HUES64 (cell line): ENCODE measurements around the gene FANCC.
"Not testable (repeated sequence)": the region's sequence is repeated elsewhere in the genome, so short reads cannot be mapped to it uniquely, and the experiment has no call there.

Experiments
- H3K27ac ChIP-seq: 2 replicates; pipeline ENCODE4 v1.7.0; 2013; ENCODE audit warnings: low read depth, low read length, inconsistent platforms
- H3K27me3 ChIP-seq: 2 replicates; pipeline ENCODE4 v1.6.1; 2013; ENCODE audit warnings: mild to moderate bottlenecking, low read length; ENCODE audit not compliant: insufficient read depth
- H3K36me3 ChIP-seq: 2 replicates; pipeline ENCODE4 v1.6.1; 2013; ENCODE audit warnings: mild to moderate bottlenecking, low read length; ENCODE audit not compliant: insufficient read depth
- H3K4me1 ChIP-seq: 2 replicates; pipeline ENCODE4 v1.6.1; 2013; ENCODE audit warnings: mild to moderate bottlenecking, low read length, moderate library complexity; ENCODE audit not compliant: insufficient read depth
- H3K4me3 ChIP-seq: 2 replicates; pipeline ENCODE4 v1.5.1; 2013; ENCODE audit warnings: mild to moderate bottlenecking, low read length, moderate library complexity
- H3K9ac ChIP-seq: 2 replicates; pipeline ENCODE4 v1.6.1; 2013; ENCODE audit warnings: mild to moderate bottlenecking, low read depth, low read length
- H3K9me3 ChIP-seq: 2 replicates; pipeline ENCODE4 v1.6.1; 2013; ENCODE audit warnings: low read depth, low read length; ENCODE audit not compliant: insufficient read depth
- WGBS: fragments of 150-250, 120-280 bp; methylation state at CpG from one replicate; pipeline ENCODE4 v1.1.7; 2013; ENCODE audit warnings: missing lambda C conversion rate; 5-methylcytosine and 5-hydroxymethylcytosine counted together

FANCC gene

DNA sequence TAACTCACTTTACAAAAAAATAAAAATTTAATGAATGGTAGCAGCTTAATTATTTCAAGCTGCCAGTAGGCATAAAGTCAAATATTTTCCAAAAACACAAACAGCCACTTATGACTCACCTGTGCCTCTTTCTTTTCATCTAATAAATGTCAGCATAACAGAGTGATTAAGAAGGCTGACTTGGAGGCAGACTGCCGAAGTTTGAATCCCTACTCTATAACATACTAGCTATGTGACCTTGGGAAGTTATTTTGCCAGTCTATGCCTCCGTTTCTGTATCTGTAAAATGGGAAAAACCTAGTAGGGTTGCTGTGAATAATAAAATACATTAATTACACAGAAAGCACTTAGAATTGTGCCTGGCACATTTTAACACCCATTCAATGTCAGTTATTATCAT lies 33.8 kb downstream of the FANCC start:
- Histone ChIP-seq H3K4me1 (no peaks in the 10 kb centered on the region), H3K27ac (no peak overlapping the region)
- no CpG with 5 or more reads among the region's 2 CpGs for WGBS

DNA sequence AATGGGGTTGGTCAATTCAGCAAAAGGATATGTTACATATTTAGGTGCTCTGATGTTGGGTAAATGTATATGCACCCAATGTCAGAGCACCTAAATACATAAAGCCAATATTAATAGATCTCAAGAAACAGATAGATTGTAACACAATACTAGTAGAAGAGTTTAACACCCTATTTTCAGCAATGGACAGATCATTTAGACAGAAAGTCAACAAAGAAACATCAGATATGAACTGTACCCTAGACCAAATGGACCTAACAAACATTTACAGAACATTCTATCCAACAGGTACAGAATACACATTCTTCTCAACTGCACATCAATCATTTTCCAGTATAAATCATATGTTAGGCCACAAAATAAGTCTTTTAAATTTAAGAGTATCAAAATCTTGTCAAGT lies 35.2 kb downstream of the FANCC start:
- no peaks in the 10 kb centered on the region for H3K36me3 ChIP-seq
- no peaks in the 10 kb centered on the region for H3K27me3 ChIP-seq
- H3K9ac ChIP-seq = no peak overlapping the region
- no peak overlapping the region for H3K27ac ChIP-seq
- no peaks in the 10 kb centered on the region for H3K9me3 ChIP-seq
- no peaks in the 10 kb centered on the region for H3K4me1 ChIP-seq
- no peak overlapping the region for H3K4me3 ChIP-seq

More for the DNA sequence above, 33.8 kb downstream of the FANCC start:
- Histone ChIP-seq H3K27me3 (no peaks in the 10 kb centered on the region), H3K9ac (no peak overlapping the region), H3K4me3 (no peak overlapping the region), H3K36me3 (no peaks in the 10 kb centered on the region), H3K9me3 (no peaks in the 10 kb centered on the region)

GRCh38 chr9:95280745-95281144 lies 36.8 kb downstream of the FANCC start:
- Histone ChIP-seq H3K27me3 (no peaks in the 10 kb centered on the region), H3K9me3 (no peaks in the 10 kb centered on the region), H3K4me3 (no peak overlapping the region), H3K4me1 (no peaks in the 10 kb centered on the region), H3K36me3 (no peaks in the 10 kb centered on the region), H3K27ac (no peak overlapping the region), H3K9ac (no peak overlapping the region)
- WGBS = 96% methylated on average over 1 of the region's 1 CpG

DNA sequence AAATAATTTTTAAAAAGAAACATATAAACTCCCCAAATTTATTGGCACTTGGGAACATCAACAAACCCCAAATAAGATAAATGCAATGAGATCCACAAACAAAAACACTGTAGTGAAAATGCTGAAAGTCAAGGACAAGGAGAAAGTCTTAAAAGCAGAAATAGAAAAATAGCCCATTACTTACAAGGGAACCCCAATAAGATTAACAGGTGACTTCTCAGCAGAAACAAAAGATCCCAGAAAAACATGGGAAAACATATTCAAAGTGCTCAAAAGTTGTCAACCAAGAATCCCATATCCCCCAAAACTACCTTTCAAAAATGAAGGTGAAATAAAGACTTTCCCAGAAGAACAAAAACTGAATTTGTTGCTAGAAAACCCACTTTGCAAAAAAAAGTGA lies 40.0 kb downstream of the FANCC start:
- Histone ChIP-seq H3K27ac (no peak overlapping the region), H3K36me3 (no peaks in the 10 kb centered on the region), H3K4me3 (no peak overlapping the region), H3K9me3 (no peaks in the 10 kb centered on the region), H3K9ac (no peak overlapping the region), H3K27me3 (no peaks in the 10 kb centered on the region), H3K4me1 (no peaks in the 10 kb centered on the region)

DNA sequence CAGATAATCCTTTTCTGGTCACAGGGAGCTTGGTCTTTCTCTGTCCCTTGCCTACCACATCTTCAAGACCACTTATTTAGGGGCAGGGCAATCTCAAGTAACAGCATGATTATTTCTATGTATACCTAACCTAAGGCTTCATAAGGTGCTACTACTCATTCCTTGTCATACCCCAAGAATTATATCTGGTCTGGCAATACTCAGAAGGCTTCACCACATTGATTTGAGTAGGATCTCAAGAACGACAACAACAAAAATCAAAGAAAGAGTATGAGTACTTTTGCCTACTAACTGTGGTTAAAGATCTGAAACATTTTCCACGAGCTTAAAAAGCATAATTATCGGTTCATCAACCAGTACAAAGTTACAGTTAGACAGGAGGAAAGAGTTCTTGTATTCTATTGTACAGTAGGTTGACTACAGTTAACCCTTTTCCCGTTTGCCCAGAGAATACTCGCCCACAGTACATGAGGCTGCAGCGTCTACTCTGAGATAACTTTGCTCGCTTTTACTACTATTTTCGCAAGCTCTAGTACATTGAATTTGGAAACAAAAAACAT lies 41.0 kb downstream of the FANCC start:
- WGBS = 95% methylated on average over 8 of the region's 8 CpGs
- H3K9ac ChIP-seq = no peak overlapping the region
- no peak overlapping the region for H3K4me3 ChIP-seq
- no peaks in the 10 kb centered on the region for H3K4me1 ChIP-seq
- no peaks in the 10 kb centered on the region for H3K36me3 ChIP-seq
- no peaks in the 10 kb centered on the region for H3K9me3 ChIP-seq
- H3K27ac ChIP-seq = no peak overlapping the region
- no peaks in the 10 kb centered on the region for H3K27me3 ChIP-seq

- not testable (repeated sequence) for H3K27me3 ChIP-seq, H3K4me3 ChIP-seq, H3K9ac ChIP-seq, H3K4me1 ChIP-seq, H3K36me3 ChIP-seq, H3K27ac ChIP-seq, H3K9me3 ChIP-seq
- WGBS = no CpG with 5 or more reads among the region's 2 CpGs
These were observed 43.3 kb downstream of the FANCC start for GRCh38 chr9:95274160-95274559.

GRCh38 chr9:95273369-95274022 lies 44.0 kb downstream of the FANCC start:
- H3K4me1 ChIP-seq = no peaks in the 10 kb centered on the region
- no peak overlapping the region for H3K4me3 ChIP-seq
- no peaks in the 10 kb centered on the region for H3K9me3 ChIP-seq
- H3K36me3 ChIP-seq = no peaks in the 10 kb centered on the region
- no peak overlapping the region for H3K27ac ChIP-seq
- H3K27me3 ChIP-seq = no peaks in the 10 kb centered on the region
- WGBS = 85% methylated on average over 4 of the region's 4 CpGs
- H3K9ac ChIP-seq = no peak overlapping the region

DNA sequence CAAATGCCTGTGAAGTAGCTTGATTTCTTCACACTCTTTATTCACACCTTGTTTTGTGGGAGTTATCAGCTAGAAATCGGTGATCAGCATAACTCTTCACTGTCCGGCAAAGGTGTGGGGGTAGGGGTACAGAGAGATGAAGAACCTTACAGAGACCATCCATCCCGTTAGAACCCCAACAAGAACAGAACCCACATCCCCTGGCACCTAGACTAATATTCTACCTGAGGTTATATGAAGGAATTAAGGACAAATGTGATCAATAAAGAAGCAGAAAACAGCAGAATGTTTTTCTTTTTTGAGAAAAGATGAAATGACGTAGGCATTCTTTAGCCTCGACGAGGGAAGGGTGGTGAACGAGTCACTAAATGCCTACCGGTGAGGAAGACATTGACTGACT lies 44.7 kb downstream of the FANCC start:
- 95% methylated on average over 5 of the region's 8 CpGs for WGBS
- Histone ChIP-seq H3K9ac (no peak overlapping the region), H3K36me3 (no peaks in the 10 kb centered on the region), H3K4me3 (no peak overlapping the region), H3K27ac (no peak overlapping the region), H3K4me1 (no peaks in the 10 kb centered on the region), H3K9me3 (no peaks in the 10 kb centered on the region), H3K27me3 (no peaks in the 10 kb centered on the region)

GRCh38 chr9:95270790-95271189 lies 46.7 kb downstream of the FANCC start:
- Histone ChIP-seq H3K36me3 (no peaks in the 10 kb centered on the region), H3K4me3 (no peak overlapping the region), H3K27ac (no peak overlapping the region), H3K9me3 (no peaks in the 10 kb centered on the region), H3K27me3 (no peaks in the 10 kb centered on the region), H3K9ac (no peak overlapping the region), H3K4me1 (no peaks in the 10 kb centered on the region)
- WGBS = 78% methylated on average over 3 of the region's 4 CpGs

- H3K9ac ChIP-seq, H3K4me3 ChIP-seq, H3K36me3 ChIP-seq, H3K27me3 ChIP-seq, H3K27ac ChIP-seq, H3K4me1 ChIP-seq, H3K9me3 ChIP-seq: not testable (repeated sequence)
- WGBS = 88% methylated on average over 16 of the region's 18 CpGs
These were observed 47.4 kb downstream of the FANCC start for GRCh38 chr9:95269803-95270773.

DNA sequence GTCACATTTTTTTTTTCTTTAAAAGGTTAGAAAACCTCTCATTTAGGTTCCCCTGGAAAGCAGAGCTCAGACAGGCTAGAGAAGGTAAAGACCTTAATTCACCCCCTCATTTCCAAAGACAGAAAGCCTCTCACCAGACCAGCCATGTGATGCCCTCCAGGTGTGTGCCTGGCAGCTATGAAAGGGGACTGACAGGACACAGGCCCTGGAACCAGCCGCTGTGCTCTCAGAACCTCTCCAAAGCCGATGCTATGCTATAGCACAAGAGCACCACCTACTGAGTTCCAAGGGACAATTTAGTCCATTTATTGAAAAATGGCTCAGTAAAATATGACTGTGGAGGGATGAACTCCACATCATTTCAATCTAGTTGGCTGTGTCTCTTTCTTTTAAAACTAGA lies 48.8 kb downstream of the FANCC start:
- no peak overlapping the region for H3K27ac ChIP-seq
- H3K36me3 ChIP-seq = no peaks in the 10 kb centered on the region
- H3K9me3 ChIP-seq = no peaks in the 10 kb centered on the region
- H3K4me3 ChIP-seq = no peak overlapping the region
- H3K27me3 ChIP-seq = no peaks in the 10 kb centered on the region
- H3K4me1 ChIP-seq = peaks cover 7% of the 10 kb centered on the region; the same call in 1 of the 2 replicates
- 59% methylated on average over 2 of the region's 2 CpGs for WGBS
- no peak overlapping the region for H3K9ac ChIP-seq
